HG03103 (cell line): ENCODE measurements around the gene SYN1.
A peak's percentile ranks its signal among the peaks of the same experiment; 100 is the strongest.
"Not testable (repeated sequence)": the region's sequence is repeated elsewhere in the genome, so short reads cannot be mapped to it uniquely, and the experiment has no call there.

Experiments
- ATAC-seq: cut with Tn5 transposase; IDR thresholded peaks from one replicate; pipeline ENCODE4 v1.9.1; 2021; ENCODE audit warnings: low read depth; ENCODE audit not compliant: unreplicated experiment

SYN1 gene

GRCh38 chrX:47619486-47620302 is at the start of gene SYN1:
TSS of gene SYN1 (minus strand) at chrX:47619857. CDS start at chrX:47619728, 129 bp downstream.
- ATAC-seq, result no peak

DNA sequence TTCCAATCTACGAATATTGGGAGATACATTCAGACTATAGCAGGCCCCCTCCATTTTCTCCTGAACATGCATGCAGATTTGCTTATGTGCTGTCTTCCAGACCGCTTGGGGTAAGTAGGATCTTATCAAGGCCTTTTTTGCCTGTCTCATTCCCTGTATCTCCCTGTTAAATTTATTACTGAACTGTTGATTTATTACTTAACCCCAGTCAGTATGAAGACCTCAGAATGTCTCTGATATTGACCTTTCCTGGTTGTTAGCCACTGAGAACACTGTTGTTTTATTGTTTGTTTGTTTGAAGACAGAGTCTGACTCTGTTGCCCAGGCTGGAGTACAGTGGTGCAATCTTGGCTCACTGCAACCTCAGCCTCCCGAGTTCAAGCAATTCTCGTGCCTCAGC is 46.1 kb upstream of the SYN1 start:
- not testable (repeated sequence) for ATAC-seq

- no peak for ATAC-seq
Observed at GRCh38 chrX:47664737-47665136, 45.1 kb upstream of the SYN1 start.

- ATAC-seq, result no peak
Observed at GRCh38 chrX:47662144-47662657, 42.5 kb upstream of the SYN1 start.

GRCh38 chrX:47661539-47661938 is 41.9 kb upstream of the SYN1 start:
- ATAC-seq, result no peak

GRCh38 chrX:47659421-47659726 is 39.7 kb upstream of the SYN1 start:
- no peak for ATAC-seq

GRCh38 chrX:47658684-47659420 is 39.2 kb upstream of the SYN1 start, which contains the start of gene UXT:
TSS of gene UXT (minus strand) at chrX:47659180. CDS start at chrX:47658927, 253 bp downstream.
- ATAC-seq, result peak; percentile 73

DNA sequence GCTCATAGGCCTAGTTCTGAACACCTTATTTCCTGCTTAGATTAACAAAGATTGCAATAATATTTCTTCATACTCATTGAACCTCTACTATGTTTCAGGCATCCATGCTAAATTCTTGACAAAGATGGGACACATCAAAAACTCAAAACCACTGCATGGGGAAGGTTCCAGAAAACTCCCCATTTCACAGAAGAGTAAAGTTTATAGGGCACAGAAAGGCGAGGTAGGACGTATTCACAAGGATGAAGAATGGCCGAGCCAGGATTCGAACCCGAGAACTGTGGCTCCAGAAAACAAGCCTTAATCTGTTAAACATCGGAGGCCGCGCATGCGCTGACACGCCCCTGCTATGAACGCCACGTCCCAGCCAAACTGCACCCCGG is 38.6 kb upstream of the SYN1 start:
- no peak for ATAC-seq

- no peak for ATAC-seq
Observed at GRCh38 chrX:47651043-47651905, 31.6 kb upstream of the SYN1 start.

DNA sequence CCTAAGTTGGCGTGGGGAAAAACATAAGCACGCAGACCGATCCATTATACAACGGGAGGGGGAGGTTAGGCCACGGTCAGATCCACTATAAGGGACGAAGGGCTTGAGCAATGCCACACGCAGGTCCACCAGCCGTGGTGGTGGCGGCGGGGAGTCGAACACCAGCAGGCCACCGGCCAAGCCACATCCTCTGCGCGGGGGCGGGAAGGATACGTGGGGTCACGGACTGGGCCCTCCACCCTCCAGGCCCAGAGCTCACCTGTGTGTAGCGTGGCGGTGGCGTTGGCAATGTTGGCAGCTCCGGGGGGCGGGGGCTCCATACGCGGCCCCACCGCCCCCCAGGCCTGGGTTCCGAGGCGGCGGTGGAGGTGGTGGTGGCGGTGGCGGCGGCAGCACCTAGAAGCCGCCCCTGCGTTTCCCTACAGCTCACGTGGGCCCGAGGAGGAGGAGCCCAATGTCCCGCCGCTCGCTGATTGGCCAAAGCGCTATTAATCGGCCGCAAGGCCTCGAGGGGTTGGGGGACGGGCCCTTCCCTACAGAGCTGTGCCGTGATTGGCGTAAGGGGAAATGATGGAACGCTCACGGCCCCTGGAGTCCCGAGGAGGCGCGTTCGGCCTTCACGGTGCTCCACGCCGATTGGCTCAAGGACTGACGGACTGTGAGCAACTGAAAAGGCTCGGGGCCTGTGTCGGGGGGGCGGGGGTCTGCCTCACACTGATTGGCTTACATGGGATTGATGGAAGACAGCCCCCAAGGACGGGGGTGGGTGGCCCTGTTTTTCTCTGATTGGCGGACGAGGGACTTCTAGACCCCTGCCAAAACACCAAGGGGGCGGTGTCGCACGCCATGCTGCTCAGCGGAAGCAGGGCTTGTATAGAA is 30.7 kb upstream of the SYN1 start, which contains the start of gene ELK1:
TSS of gene ELK1 (minus strand) at position 400 of the 879 bp plus-strand sequence. CDS start 9,122 bp downstream, outside the sequence.
- peak; percentile 92 for ATAC-seq

DNA sequence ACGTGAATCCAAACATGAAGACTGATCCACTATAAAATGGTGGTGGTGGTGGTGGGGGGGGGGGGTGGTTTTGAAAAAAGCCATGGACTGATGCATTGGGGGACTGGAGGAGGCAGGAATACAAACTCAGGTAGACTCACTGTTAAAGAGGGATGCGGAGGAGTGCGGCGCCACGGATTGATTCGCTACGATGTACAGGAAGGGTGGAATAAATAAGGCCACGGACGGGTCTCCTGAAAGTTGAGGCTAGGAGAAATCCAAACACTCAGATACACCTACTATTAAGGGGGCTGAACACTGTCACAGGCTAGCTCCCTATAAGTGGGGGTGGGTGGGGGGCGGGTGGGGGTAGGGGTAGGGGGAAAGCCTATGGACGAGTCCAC is 30.1 kb upstream of the SYN1 start:
- no peak for ATAC-seq

DNA sequence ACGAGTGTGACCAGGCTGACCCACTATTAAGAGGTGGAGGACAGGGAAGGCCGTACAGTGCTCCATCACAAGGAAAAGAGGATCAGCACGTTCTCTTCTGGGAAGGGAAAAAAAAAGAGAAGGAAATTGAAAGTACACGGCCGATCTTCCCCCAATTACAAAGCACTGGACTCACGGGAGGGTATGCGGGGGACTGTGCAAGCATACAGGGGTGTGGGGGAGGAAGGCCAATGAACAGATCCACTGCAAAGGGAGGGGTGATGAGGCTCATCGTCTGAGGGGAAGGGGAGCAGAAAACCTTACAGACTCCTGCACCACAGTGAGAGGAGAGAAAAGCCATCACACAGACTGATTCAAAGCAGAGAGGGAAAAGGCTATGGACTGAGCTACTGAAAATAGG is 29.6 kb upstream of the SYN1 start:
- ATAC-seq, result no peak

DNA sequence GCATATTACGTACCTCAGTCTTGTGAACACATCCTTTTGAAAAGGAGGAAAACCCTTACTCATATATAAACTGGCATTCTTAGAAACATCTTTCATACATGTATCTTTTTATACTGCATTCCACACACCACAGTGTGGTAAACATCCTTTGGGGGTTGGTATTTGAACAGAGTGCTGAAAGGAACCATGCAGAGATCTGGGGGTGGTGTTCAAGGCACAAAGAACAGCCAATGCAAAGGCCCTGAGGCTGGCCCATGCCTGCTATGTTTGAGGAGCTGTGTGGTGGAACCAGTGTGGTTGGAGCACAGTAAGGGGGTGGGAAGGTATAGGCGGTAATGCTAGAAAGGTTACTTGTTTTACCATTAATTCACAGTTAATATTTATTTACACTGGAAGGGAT is 28.7 kb upstream of the SYN1 start:
- no peak for ATAC-seq

DNA sequence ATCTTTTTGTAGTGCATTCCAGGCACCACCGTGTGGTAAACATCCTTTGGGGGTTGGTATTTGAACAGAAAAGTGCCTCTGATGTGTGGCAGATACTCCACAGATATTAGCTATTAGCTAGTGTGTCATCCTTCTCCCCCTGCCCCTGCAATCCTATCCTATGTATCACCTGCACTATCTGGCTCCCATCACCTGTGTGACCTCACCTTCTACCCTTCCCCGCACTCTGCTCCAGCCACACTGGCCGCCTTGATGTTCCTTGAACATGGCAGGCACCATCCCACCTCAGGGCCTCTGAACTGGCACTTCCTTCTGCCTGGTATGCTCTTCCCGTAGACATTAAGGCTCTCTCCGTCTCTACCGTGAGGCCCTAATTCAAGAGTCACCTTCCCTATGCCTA is 27.0 kb upstream of the SYN1 start:
- ATAC-seq, result no peak

DNA sequence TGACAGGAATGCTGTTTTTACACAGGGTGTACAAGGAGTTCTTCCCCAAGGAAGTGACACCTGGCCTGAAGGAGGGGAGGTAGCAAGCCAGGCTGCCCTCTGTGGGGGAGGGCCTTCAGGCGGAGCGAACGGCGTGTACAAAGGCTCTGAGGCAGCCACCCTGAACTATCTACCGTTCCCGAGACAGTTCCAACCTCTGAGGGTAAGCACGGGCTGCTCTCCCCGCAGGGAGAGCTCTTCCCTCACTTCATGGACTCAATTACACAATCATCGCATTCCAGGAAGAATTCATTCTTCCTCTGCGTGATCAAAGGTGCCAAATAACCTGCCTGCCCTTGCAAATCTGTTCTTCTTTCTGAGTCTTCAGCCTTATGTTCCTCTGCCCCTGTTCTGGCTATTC is 25.9 kb upstream of the SYN1 start:
- ATAC-seq, result no peak

DNA sequence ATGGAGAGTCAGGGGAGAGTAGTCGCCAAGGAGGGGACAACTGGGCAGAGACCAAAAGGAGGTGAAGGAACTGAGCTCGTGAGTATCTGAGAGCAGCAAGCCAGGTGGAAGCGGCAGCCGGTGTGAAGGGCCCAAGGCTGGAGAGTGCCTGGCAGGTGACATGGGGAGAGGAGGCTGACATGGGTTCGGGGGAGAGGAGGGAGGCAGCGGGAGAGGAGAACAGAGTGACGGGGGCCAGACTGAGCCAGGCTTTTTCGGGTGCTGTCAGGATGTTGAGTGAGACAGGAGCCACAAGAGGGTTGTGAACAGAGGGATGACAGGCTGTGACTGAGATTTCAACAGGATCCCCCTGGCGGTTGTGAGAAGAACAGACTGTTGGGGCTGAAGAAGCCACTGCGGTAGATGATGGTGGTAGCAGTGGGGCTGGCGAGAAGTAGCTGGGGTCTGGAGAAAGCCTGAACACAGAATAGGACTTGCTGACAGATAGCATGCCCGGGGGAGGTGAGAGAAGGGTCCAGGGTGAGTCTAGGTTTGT is 25.0 kb upstream of the SYN1 start:
- ATAC-seq, result no peak

DNA sequence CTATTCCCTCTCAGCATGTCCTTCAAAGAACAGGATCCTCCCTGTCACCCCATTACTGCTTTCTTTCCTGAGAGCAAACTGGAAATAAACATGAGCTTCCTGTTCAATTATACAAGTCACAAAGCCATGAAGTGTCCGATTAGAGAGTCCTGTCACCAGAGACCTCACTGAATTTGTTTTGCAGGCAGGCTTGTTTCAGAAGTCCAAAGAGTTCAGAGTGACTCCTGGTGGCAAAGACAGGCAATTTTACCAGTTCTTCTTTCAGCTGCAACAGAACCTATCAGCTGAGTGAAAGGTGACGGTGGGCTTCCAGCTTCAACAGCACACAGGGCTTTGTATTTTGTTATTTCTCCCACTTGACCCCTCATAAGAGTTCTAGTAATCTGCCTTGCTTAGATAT is 24.3 kb upstream of the SYN1 start:
- no peak for ATAC-seq

GRCh38 chrX:47638816-47639215 is 19.2 kb upstream of the SYN1 start:
- ATAC-seq, result no peak

- ATAC-seq, result no peak
Observed at GRCh38 chrX:47637546-47638195, 18.0 kb upstream of the SYN1 start.
